Effector memory CD4-positive, alpha-beta T cell (primary cell): ENCODE data around the gene CFAP20DC.
"Not testable (repeated sequence)": the region's sequence is repeated elsewhere in the genome, so short reads cannot be mapped to it uniquely, and the experiment has no call there.

Experiments
- DNase-seq, 3 donors: peaks; one replicate each; pipeline ENCODE4 v3.0.0-alpha.2; 2020
- H3K27ac ChIP-seq: 2 replicates; pipeline ENCODE4 v1.7.0; 2013; ENCODE audit warnings: mild to moderate bottlenecking, low read length, moderate library complexity; ENCODE audit not compliant: insufficient read depth, poor library complexity, severe bottlenecking
- H3K27me3 ChIP-seq: replicated peaks from 2 replicates; pipeline ENCODE4 v1.7.0; 2013; ENCODE audit warnings: mild to moderate bottlenecking, low read length; ENCODE audit not compliant: insufficient read depth, control insufficient read depth, poor library complexity, severe bottlenecking
- H3K36me3 ChIP-seq: 2 replicates; pipeline ENCODE4 v1.7.0; 2013; ENCODE audit warnings: mild to moderate bottlenecking, low read length, moderate library complexity; ENCODE audit not compliant: control insufficient read depth, insufficient read depth
- H3K4me1 ChIP-seq: 2 replicates; pipeline ENCODE4 v1.7.0; 2013; ENCODE audit warnings: low read length, mild to moderate bottlenecking; ENCODE audit not compliant: control insufficient read depth, insufficient read depth, poor library complexity, severe bottlenecking
- H3K4me3 ChIP-seq: 2 replicates; pipeline ENCODE4 v1.7.0; 2013; ENCODE audit warnings: low read length, low read depth, mild to moderate bottlenecking; ENCODE audit not compliant: insufficient read depth, poor library complexity, severe bottlenecking
- H3K9me3 ChIP-seq: 2 replicates; pipeline ENCODE4 v1.7.0; 2013; ENCODE audit warnings: mild to moderate bottlenecking, low read length, moderate library complexity; ENCODE audit not compliant: control insufficient read depth

CFAP20DC gene

DNA sequence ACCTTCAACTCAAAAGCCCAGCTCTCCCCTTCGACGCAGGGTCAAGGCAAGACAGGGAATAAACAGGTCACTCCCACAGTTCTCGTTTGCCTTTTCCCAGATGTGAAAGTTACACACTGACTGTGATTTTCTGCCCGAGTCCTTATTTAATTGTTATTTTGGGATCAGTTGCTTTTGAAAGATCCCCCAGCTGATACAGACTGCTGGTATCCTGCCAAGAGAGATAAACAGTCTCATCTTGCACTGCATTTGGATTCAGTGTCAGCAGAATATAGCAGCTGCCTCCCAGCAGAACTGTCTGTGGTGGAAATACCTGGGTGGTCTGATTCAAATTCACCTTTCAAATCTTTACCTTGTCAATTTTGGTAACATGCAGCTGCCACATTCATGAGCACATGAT lies 327.3 kb downstream of the CFAP20DC start:
- no peaks in the 10 kb centered on the region for H3K9me3 ChIP-seq
- H3K36me3 ChIP-seq = no peaks in the 10 kb centered on the region
- H3K27me3 ChIP-seq = no peaks in the 10 kb centered on the region
- H3K27ac ChIP-seq = no peak overlapping the region
- no peak for DNase-seq
- H3K4me3 ChIP-seq = no peak overlapping the region
- no peaks in the 10 kb centered on the region for H3K4me1 ChIP-seq

- H3K4me3 ChIP-seq = no peak overlapping the region
- no peaks in the 10 kb centered on the region for H3K27me3 ChIP-seq
- no peaks in the 10 kb centered on the region for H3K9me3 ChIP-seq
- H3K36me3 ChIP-seq = no peaks in the 10 kb centered on the region
- H3K4me1 ChIP-seq = no peaks in the 10 kb centered on the region
- no peak for DNase-seq
- no peak overlapping the region for H3K27ac ChIP-seq
Observed at GRCh38 chr3:58720526-58720925, 329.3 kb downstream of the CFAP20DC start.

GRCh38 chr3:58719684-58720083 lies 330.1 kb downstream of the CFAP20DC start:
- Histone ChIP-seq H3K27ac (no peak overlapping the region), H3K27me3 (no peaks in the 10 kb centered on the region), H3K36me3 (no peaks in the 10 kb centered on the region), H3K4me3 (no peak overlapping the region), H3K4me1 (no peaks in the 10 kb centered on the region), H3K9me3 (no peaks in the 10 kb centered on the region)
- DNase-seq = no peak

DNA sequence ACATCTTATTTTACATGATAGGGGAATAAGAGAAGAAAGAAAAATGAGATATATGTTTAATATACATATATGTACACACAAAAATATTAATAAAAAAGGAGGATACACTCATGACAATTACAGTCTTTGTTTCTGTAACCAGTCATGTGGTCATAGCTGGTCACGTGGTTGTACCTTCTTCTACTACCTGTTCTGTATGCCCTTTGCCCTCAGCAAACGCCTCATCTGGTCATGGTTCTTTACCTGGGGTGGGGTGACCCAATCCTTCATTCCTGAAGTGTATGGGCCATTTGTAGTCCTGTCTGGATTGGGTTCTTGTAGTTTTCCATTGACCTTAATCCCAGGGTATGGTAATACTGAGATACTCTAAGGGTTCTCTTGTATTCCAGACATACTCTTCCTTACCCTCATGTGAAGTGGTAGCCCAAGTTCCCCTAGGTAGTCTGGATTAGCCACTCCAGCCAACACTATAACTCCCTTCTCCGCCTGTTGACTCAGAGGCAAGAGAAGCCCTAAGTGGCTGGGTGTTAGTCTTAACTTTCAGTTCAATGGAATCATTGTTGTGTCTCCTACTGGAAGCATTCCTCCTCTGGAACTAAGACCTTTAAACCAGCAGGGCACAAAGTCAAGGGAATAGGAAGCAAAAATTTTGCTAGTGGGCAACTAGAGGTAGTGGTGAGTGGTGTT lies 336.0 kb downstream of the CFAP20DC start:
- H3K4me1 ChIP-seq = no peaks in the 10 kb centered on the region
- no peaks in the 10 kb centered on the region for H3K36me3 ChIP-seq
- DNase-seq = no peak
- no peak overlapping the region for H3K4me3 ChIP-seq
- H3K27ac ChIP-seq = no peak overlapping the region
- H3K9me3 ChIP-seq = no peaks in the 10 kb centered on the region
- H3K27me3 ChIP-seq = no peaks in the 10 kb centered on the region

DNA sequence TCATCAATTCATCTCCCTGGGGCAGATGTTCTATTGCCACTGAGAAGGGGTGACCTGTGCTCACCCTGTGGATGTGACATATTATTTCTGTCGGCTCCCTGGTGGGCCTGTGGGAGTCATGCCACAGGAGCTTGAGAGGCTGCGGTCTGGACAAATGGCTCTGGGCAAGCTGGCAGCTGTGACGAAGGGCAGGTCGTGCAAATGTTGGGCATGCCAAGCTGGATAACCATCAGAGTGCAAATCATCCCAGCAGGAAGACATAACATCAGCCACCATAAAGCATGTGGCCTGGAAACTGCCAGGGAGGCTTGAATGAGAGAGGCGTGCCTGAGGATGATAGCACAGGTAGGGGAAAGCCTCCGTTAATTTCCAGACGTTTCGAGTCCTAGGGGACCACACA lies 338.0 kb downstream of the CFAP20DC start:
- no peaks in the 10 kb centered on the region for H3K36me3 ChIP-seq
- H3K9me3 ChIP-seq = no peaks in the 10 kb centered on the region
- H3K4me3 ChIP-seq = no peak overlapping the region

GRCh38 chr3:58708983-58709382 lies 340.8 kb downstream of the CFAP20DC start:
- H3K27me3 ChIP-seq, H3K9me3 ChIP-seq, DNase-seq, H3K4me1 ChIP-seq, H3K4me3 ChIP-seq, H3K36me3 ChIP-seq, H3K27ac ChIP-seq: not testable (repeated sequence)

More for the DNA sequence above, 338.0 kb downstream of the CFAP20DC start:
- Histone ChIP-seq H3K4me1 (no peaks in the 10 kb centered on the region), H3K27me3 (no peaks in the 10 kb centered on the region), H3K27ac (no peak overlapping the region)
- no peak for DNase-seq

DNA sequence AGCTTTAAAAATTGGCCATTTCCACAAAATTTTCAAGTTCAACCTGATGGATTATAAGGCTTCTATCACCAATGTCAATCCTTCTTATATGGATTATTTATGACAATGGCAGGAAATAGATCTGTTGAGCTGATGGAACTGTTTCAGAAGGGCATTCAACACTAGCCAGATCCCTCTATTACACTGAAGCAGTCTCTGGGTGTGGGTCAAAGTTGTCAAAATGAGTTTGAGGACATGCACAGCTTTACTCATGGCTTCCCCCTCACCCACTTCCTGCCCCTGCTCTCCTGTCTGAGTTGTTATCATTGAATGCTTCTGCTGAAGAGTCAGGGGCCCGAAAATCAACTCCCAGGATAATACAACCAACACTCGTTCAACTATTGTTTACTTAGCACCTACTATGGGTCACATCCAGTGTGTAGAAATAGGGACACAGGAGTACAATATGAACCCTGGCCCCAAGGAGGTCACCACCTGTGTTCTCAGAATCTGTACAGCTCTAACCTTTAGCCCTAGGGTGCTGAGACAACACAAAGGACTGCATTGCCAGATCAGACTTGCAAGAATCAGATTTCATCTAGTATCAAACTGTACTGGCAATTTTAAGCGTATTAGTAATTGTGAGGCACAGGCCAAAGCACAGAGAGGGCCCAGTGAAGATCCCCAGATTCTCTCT lies 341.6 kb downstream of the CFAP20DC start:
- no peak overlapping the region for H3K4me3 ChIP-seq
- no peaks in the 10 kb centered on the region for H3K27me3 ChIP-seq
- no peaks in the 10 kb centered on the region for H3K9me3 ChIP-seq
- no peak overlapping the region for H3K27ac ChIP-seq
- H3K4me1 ChIP-seq = no peaks in the 10 kb centered on the region
- DNase-seq = no peak
- H3K36me3 ChIP-seq = no peaks in the 10 kb centered on the region

- Histone ChIP-seq H3K36me3 (no peaks in the 10 kb centered on the region), H3K4me3 (no peak overlapping the region), H3K4me1 (no peaks in the 10 kb centered on the region), H3K27me3 (no peaks in the 10 kb centered on the region), H3K27ac (no peak overlapping the region), H3K9me3 (no peaks in the 10 kb centered on the region)
- DNase-seq = no peak
Observed at GRCh38 chr3:58707390-58707930, 342.4 kb downstream of the CFAP20DC start.

DNA sequence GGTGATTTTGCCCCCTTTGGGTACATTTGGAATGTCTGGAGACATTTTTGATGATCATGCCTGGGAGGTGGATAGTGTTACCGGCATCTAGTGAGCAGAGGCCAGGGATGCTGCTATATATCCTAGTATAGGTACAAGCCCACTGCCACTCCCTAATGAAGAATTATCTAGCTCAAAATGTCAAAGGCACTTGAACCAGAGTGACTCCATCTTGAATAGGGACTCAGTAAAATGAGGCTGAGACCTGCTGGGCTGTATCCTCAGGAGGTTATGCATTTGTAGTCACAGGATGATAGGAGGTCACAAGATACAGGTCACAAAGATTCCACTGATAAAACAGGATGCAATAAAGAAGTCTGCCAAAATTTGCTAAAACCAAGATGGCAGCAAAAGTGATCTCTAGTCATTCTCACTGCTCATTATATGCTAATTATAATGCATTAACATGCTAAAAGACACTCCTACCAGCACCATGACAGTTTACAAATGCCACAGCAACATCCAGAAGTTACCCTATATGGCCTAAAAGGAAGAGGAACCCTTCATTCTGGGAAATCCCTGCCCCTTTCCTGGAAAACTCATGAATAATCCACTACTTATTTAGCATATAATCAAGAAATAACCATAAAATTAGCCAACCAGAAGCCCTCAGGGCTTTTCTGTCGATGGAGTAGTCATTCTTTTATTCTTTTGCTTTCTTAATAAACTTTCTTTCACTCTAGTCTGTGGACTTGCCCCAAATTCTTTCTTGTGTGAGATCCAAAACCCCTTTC lies 343.2 kb downstream of the CFAP20DC start:
- no peak overlapping the region for H3K4me3 ChIP-seq
- no peaks in the 10 kb centered on the region for H3K27me3 ChIP-seq
- H3K36me3 ChIP-seq = no peaks in the 10 kb centered on the region
- no peak for DNase-seq
- H3K9me3 ChIP-seq = no peaks in the 10 kb centered on the region
- no peak overlapping the region for H3K27ac ChIP-seq
- no peaks in the 10 kb centered on the region for H3K4me1 ChIP-seq

GRCh38 chr3:58704745-58705144 lies 345.1 kb downstream of the CFAP20DC start:
- H3K9me3 ChIP-seq = no peaks in the 10 kb centered on the region
- H3K27ac ChIP-seq = no peak overlapping the region
- DNase-seq = no peak
- H3K27me3 ChIP-seq = no peaks in the 10 kb centered on the region
- no peaks in the 10 kb centered on the region for H3K36me3 ChIP-seq
- H3K4me3 ChIP-seq = no peak overlapping the region
- no peaks in the 10 kb centered on the region for H3K4me1 ChIP-seq
